ENCODE data around the gene NTRK2.

Gene NTRK2

DNA sequence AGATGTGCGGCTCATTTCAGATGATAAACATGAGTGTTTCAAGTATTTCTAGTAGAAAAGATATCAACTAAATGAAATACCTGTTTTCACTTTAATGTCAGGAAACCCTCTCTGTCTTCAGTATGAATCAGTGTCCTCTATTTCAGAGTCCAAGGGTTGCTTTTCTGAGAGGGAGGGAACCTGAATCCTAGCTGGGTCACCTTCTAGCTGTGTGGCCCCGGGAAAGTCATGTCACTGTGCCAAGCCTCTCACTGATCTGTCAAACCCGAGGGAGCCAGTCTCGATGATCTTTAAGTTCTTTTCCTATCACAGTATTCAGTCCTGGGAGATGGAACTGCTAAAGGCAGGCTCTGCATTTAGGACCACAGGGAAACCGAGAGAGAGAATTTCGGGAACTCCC, 258.9 kb downstream of the NTRK2 start (continued):
- TF ChIP-seq CREB5 (CRISPR knock-in tag; IDR thresholded peaks at IDR 0.05; ENCODE audit: low read depth) (no peak), CSDC2 (CRISPR knock-in tag; IDR thresholded peaks at IDR 0.05) (no peak), SNAI2 (CRISPR knock-in tag; IDR thresholded peaks at IDR 0.05) (no peak), ZNF565 (CRISPR knock-in tag; conservative IDR thresholded peaks at IDR 0.05; ENCODE audit: low read depth) (no peak), ARNTL (CRISPR knock-in tag; IDR thresholded peaks at IDR 0.05; ENCODE audit: borderline replicate concordance, low read depth) (no peak), PPARA (CRISPR knock-in tag; IDR thresholded peaks at IDR 0.05; ENCODE audit: borderline replicate concordance) (no peak), RARB (CRISPR knock-in tag; IDR thresholded peaks at IDR 0.05) (no peak), ZFP3 (CRISPR knock-in tag; IDR thresholded peaks at IDR 0.05) (no peak), BACH2 (CRISPR knock-in tag; IDR thresholded peaks at IDR 0.05; ENCODE audit: borderline replicate concordance) (no peak), ZNF70 (CRISPR knock-in tag; IDR thresholded peaks at IDR 0.05) (no peak)
- TF ChIP-seq, protein P1, sequence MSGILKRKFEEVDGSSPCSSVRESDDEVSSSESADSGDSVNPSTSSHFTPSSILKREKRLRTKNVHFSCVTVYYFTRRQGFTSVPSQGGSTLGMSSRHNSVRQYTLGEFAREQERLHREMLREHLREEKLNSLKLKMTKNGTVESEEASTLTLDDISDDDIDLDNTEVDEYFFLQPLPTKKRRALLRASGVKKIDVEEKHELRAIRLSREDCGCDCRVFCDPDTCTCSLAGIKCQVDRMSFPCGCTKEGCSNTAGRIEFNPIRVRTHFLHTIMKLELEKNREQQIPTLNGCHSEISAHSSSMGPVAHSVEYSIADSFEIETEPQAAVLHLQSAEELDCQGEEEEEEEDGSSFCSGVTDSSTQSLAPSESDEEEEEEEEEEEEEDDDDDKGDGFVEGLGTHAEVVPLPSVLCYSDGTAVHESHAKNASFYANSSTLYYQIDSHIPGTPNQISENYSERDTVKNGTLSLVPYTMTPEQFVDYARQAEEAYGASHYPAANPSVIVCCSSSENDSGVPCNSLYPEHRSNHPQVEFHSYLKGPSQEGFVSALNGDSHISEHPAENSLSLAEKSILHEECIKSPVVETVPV (CRISPR knock-in tag; IDR thresholded peaks at IDR 0.05) = no peak

DNA sequence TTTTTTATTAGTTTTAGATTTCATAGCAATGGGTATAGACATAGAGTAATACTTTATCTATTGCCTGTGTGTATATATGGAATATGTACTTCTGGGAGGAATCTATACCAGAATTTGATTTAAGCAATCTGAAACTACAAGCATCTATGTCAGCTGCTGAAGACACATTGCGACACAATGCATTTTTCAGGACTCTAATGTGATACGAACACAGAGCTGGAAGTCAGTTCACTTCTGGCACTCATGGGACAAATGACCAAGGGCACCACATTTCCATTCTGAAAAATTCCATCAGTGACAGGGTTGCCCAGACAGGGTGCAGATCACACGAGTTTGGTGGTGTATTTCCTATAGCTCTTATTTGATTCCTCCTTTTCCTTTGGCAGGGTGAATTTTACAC, 259.5 kb downstream of the NTRK2 start:
- TF ChIP-seq PATZ1 (CRISPR knock-in tag; IDR thresholded peaks at IDR 0.05; ENCODE audit: borderline replicate concordance) (no peak), ISL1 (CRISPR knock-in tag; IDR thresholded peaks at IDR 0.05) (no peak), ESRRG (CRISPR knock-in tag; IDR thresholded peaks at IDR 0.05) (no peak), ZFP3 (CRISPR knock-in tag; IDR thresholded peaks at IDR 0.05) (no peak), TSHZ2 (CRISPR knock-in tag; IDR thresholded peaks at IDR 0.05) (no peak), ZNF8 (CRISPR knock-in tag; IDR thresholded peaks at IDR 0.05) (no peak), GLIS3 (CRISPR knock-in tag; IDR thresholded peaks at IDR 0.05) (no peak), ZC3H10 (CRISPR knock-in tag; IDR thresholded peaks at IDR 0.05) (no peak), SNAI2 (CRISPR knock-in tag; IDR thresholded peaks at IDR 0.05) (no peak), BACH2 (CRISPR knock-in tag; IDR thresholded peaks at IDR 0.05; ENCODE audit: borderline replicate concordance) (no peak), OSR1 (CRISPR knock-in tag; IDR thresholded peaks at IDR 0.05) (no peak), CREB5 (CRISPR knock-in tag; IDR thresholded peaks at IDR 0.05; ENCODE audit: low read depth) (no peak), TCF4 (CRISPR knock-in tag; IDR thresholded peaks at IDR 0.05; ENCODE audit: borderline replicate concordance) (no peak), ZFP30 (CRISPR knock-in tag; IDR thresholded peaks at IDR 0.05) (no peak), TOX (CRISPR knock-in tag; IDR thresholded peaks at IDR 0.05; ENCODE audit: borderline replicate concordance) (no peak), ARNTL (CRISPR knock-in tag; IDR thresholded peaks at IDR 0.05; ENCODE audit: borderline replicate concordance, low read depth) (no peak), ZNF70 (CRISPR knock-in tag; IDR thresholded peaks at IDR 0.05) (no peak), ZNF565 (CRISPR knock-in tag; conservative IDR thresholded peaks at IDR 0.05; ENCODE audit: low read depth) (no peak), CSDC2 (CRISPR knock-in tag; IDR thresholded peaks at IDR 0.05) (no peak)
- TF ChIP-seq, protein P1 (CRISPR knock-in tag; IDR thresholded peaks at IDR 0.05) = no peak
- no peak for ATAC-seq
